Measurements from ENCODE around the gene BRCA2.

DNA sequence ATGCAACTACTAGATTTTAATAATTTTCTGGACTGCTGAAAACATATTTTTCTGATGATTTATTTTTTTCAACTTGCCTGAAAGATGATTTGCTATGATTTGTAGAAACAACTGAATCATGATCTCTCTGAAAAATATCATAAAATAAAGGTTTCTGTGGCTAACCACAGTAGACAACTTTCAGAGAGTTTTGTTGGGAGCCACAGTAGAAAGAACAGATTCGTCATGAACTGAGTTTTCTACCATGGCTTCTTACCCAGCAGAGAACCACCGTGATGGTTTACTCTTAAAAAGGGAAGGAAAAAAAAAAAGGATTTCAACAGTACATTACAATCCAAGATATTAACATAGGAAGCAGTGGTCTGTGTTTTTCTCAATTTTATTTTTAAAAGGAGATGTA is 18.1 kb upstream of the BRCA2 start:
- TF ChIP-seq, protein P1, sequence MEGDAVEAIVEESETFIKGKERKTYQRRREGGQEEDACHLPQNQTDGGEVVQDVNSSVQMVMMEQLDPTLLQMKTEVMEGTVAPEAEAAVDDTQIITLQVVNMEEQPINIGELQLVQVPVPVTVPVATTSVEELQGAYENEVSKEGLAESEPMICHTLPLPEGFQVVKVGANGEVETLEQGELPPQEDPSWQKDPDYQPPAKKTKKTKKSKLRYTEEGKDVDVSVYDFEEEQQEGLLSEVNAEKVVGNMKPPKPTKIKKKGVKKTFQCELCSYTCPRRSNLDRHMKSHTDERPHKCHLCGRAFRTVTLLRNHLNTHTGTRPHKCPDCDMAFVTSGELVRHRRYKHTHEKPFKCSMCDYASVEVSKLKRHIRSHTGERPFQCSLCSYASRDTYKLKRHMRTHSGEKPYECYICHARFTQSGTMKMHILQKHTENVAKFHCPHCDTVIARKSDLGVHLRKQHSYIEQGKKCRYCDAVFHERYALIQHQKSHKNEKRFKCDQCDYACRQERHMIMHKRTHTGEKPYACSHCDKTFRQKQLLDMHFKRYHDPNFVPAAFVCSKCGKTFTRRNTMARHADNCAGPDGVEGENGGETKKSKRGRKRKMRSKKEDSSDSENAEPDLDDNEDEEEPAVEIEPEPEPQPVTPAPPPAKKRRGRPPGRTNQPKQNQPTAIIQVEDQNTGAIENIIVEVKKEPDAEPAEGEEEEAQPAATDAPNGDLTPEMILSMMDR (IDR thresholded peaks at IDR 0.05): no peak
- TF ChIP-seq POLR2A (IDR thresholded peaks at IDR 0.05): no peak
- no peak for TF ChIP-seq EP300 (IDR thresholded peaks at IDR 0.05)

Measured in ovary (tissue), 3 donors.